Measurements from ENCODE around the gene SIRT2.

The SIRT2 gene

DNA sequence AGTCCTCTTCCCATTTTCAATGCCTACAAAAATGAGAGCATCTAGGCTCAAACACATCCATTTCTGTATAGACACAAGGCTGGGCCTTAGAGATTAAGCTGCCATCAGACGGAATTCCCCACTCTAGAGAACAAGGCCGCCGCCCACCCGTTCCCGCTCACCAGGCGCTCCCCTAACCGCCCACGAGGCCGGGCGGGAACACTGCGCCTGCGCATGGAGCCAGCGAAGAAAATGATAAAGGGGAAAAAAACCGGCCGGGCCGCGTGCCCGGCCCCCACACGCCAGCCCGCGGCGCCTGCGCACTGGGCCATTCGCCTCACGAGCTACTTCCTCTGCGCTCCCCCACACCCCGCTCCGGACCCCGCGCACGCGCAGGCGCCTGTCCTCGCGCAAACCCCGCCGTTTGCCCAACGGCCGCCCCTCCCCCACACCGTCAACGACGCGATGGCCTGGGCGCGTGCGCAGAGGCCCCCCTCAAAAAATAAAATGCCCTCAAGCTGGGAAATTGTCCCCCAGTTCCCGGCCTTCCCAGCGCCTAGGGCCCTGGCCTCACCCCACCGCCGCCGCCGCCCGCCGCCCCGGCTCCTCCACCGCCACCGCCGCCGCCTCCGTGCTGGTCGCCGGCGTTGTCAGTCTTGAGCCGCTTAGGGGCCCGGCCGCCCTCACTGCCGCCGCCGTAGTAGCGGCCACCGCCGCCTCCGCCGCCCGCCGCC, 50.1 kb downstream of the SIRT2 start:
- no peak for TF ChIP-seq CTCF (conservative IDR thresholded peaks at IDR 0.05)
- peak overlapping the region; percentile 100 for H3K27ac ChIP-seq

- peak overlapping the region; percentile 100 for H3K27ac ChIP-seq
- TF ChIP-seq CTCF (conservative IDR thresholded peaks at IDR 0.05): no peak
Observed at GRCh38 chr19:38848299-38849146, 50.9 kb downstream of the SIRT2 start.

- H3K27ac ChIP-seq: peak overlapping the region; percentile 100
- TF ChIP-seq CTCF (conservative IDR thresholded peaks at IDR 0.05): no peak
Observed at GRCh38 chr19:38846097-38846496, 53.3 kb downstream of the SIRT2 start.

DNA sequence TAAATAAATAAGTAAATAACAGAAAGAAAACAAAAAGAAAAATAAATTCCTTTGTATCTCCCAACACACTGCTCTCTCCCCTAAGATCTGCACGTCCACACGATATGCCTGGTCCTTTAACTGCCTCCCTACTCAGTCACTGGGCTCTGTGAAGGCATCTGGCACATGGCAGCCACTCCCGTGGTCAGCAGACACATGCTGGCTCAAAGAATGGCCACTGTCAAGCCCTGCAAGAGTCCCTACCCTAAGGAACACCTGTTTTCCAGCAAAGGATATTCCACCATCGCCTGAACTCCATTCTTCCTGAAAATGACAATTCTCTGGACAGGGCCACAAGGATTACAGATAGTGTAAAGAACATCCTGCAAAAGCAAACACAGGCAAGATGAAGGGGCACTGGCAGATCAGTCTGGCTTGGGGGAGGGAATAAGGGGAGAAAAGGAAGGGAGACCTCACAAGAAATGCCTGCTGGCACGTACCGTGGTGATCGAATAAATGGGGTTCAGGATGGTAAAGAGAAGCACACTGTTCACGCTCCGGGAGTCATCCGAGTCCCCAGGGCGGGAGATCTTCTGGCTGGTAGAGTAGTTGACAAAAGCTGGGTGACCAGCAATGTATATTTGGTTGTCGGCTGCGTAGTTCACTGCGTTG, 53.9 kb downstream of the SIRT2 start:
- no peak for TF ChIP-seq CTCF (conservative IDR thresholded peaks at IDR 0.05)
- H3K27ac ChIP-seq: peak overlapping the region; percentile 100

DNA sequence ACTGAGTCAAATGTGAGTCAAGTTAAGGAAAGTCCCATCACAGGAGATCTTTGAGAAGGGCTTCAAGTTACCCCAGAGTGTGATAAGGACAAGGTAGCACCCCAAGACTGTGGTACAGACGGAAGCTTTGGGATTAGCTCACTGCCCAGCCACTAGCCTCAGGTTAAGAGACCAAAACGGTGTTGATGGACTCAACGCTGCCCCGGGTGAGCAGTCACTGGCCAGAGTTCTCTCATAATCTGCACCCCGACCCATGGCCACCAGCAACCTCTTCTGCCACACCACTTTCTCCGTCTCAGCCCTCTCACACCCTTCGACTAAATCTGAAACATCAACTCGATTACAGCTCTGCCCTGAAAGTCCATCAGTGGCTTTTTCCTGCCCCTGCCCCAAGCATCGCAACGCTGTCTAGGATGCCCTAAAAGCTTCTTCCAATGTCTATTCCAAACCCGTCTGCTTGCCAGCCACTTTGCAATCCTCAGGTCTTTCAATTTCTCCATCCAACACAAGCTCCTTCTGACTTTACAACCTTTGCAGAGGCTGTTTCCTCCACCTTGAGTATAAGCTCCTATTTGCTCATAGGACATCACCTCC, 55.2 kb downstream of the SIRT2 start:
- no peak for TF ChIP-seq CTCF (conservative IDR thresholded peaks at IDR 0.05)
- peak overlapping the region; percentile 100 for H3K27ac ChIP-seq

DNA sequence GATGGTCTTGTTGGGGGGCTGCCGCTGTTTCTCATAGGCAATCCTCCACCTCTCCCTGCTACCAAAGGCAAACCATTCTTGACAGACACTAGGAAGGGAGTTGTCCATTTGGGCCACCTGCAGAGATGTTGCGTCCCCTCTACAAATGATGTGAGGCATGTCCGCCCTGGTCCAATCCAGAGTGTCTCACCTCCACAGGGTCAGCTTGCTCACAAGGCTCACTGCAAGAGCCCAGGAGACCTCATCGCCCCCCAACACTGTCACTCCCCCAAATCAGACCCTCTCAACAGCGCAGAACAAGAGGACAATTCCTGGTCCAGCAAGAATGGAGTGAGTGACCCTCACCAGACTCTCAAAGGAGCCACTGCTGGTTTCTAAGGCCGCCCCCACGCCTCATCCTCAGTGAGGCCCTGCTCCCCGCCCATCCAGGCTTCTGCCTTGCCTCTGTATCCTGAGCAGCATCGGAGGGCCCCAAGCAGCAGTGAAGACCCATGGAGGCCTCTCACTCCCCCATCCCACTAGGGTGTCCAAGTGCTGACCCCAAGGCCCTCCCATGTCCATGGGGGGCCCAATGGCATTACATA, 56.2 kb downstream of the SIRT2 start:
- peak overlapping the region; percentile 100 for H3K27ac ChIP-seq
- no peak for TF ChIP-seq CTCF (conservative IDR thresholded peaks at IDR 0.05)

All from VCaP (cell line).